ENCODE measurements around the gene ACOT8. TPM values are rescaled to one million over a fixed set of nuclear protein-coding genes. Genes with fewer than 3 reads are reported as not detected.

Gene ACOT8
- total and polyA plus RNA-seq, 9 of the 15 experiments (the other 6 are each of a cell fraction or from before 2014, with no cell fraction given): 8.2 to 46.7 (median 20.7) TPM

GRCh38 chr20:45810191-45810970 is 46.8 kb downstream of the ACOT8 start (continued):
- TF ChIP-seq ARID4B (CRISPR knock-in tag; IDR thresholded peaks at IDR 0.05) (no peak), SOX6 (IDR thresholded peaks at IDR 0.05) (peak; percentile 53; the same call in 1 of the 2 replicates), EP400 (IDR thresholded peaks at IDR 0.05) (peak; percentile 48; the same call in 1 of the 2 replicates), TSHZ1 (CRISPR knock-in tag; IDR thresholded peaks at IDR 0.05) (no peak), ID3 (CRISPR knock-in tag; IDR thresholded peaks at IDR 0.05) (no peak), ID3 (tag; IDR thresholded peaks at IDR 0.05) (peak; percentile 33; the same call in 1 of the 2 replicates), ZNF311 (CRISPR knock-in tag; IDR thresholded peaks at IDR 0.05) (0 out of 2 replicates have a peak, but pooled peaks have one; percentile 18), NCOA2 (IDR thresholded peaks at IDR 0.05; ENCODE audit: partially characterized antibody in 2 of 2) (no peak), ZNF217 (CRISPR knock-in tag; IDR thresholded peaks at IDR 0.05) (no peak), ZFP36 (IDR thresholded peaks at IDR 0.05; ENCODE audit: low read depth, low read length, partially characterized antibody) (no peak), HDAC8 (tag; IDR thresholded peaks at IDR 0.05) (no peak), EHMT2 (IDR thresholded peaks at IDR 0.05) (peak; percentile 54; the same call in 1 of the 2 replicates), NCOA4 (IDR thresholded peaks at IDR 0.05; ENCODE audit: partially characterized antibody) (no peak), ZNF212 (CRISPR knock-in tag; IDR thresholded peaks at IDR 0.05) (no peak), CBFA2T3 (IDR thresholded peaks at IDR 0.05) (peak; percentile 73), NR2C2 (CRISPR knock-in tag; IDR thresholded peaks at IDR 0.05) (no peak), NR2C2 (tag; IDR thresholded peaks at IDR 0.05) (0 out of 2 replicates have a peak, but pooled peaks have one; percentile 28), ARID1B (IDR thresholded peaks at IDR 0.05) (peak; percentile 54), RBM17 (IDR thresholded peaks at IDR 0.05; ENCODE audit: borderline replicate concordance, low read depth, low read length) (no peak), CC2D1A (IDR thresholded peaks at IDR 0.05) (no peak), C11orf30 (IDR thresholded peaks at IDR 0.05; ENCODE audit: low read depth) (peak; percentile 54)

Data from K562 (cell line).